ENCODE data around the gene DISC1.

- TF ChIP-seq POLR2AphosphoS5 (IDR thresholded peaks at IDR 0.05; ENCODE audit: low read depth, low read length), result no peak
- TF ChIP-seq SPI1 (IDR thresholded peaks at IDR 0.05; ENCODE audit: low read depth, low read length), result peak; percentile 69
- no peak for TF ChIP-seq POLR2A (IDR thresholded peaks at IDR 0.05; ENCODE audit: low read depth, low read length)
- TF ChIP-seq TAF1 (IDR thresholded peaks at IDR 0.05; ENCODE audit: low read depth, low read length), result no peak
Measured at GRCh38 chr1:231626535-231626950, at the start of gene DISC1.

Data from GM12891 (cell line).